CD14-positive monocyte (primary cell): Measurements from ENCODE around the gene SAG. TPM values are rescaled to one million over a fixed set of nuclear protein-coding genes. Genes with fewer than 3 reads are reported as not detected.

ENCODE experiments used
- DNase-seq, 3 donors: peaks; one replicate each; pipeline ENCODE4 v3.0.0-alpha.2; 2011 to 2022
- H2AFZ ChIP-seq: 2 replicates; pipeline ENCODE4 v1.6.0; 2012; ENCODE audit warnings: mild to moderate bottlenecking, low read depth, low read length, inconsistent platforms; ENCODE audit not compliant: insufficient read depth, poor library complexity, severe bottlenecking
- H3K27ac ChIP-seq, 2 donors: 1 replicate in 1 of 2; 2 replicates in 1 of 2; pipeline ENCODE4 v1.5.1; 2012 to 2013; ENCODE audit warnings: low read length in 2 of 2, control low read depth in 1 of 2, inconsistent platforms in 1 of 2, low read depth in 1 of 2, mild to moderate bottlenecking in 1 of 2
- H3K27me3 ChIP-seq, 2 donors: one replicate each; pipeline versions ENCODE4 v1.6.0 to v1.6.1; 2011 to 2013; ENCODE audit warnings: low read length in 2 of 2; ENCODE audit not compliant: control insufficient read depth in 2 of 2, insufficient read depth in 2 of 2
- H3K36me3 ChIP-seq, 2 donors: replicated peaks in 1 of 2; 1 replicate in 1 of 2; 2 replicates in 1 of 2; pipeline versions ENCODE4 v1.5.1 to v1.6.1; 2012 to 2013; ENCODE audit warnings: low read length in 2 of 2, control low read depth in 1 of 2, inconsistent platforms in 1 of 2, mild to moderate bottlenecking in 1 of 2; ENCODE audit not compliant: insufficient read depth in 2 of 2, control insufficient read depth in 1 of 2
- H3K4me1 ChIP-seq, 2 donors: 1 replicate in 1 of 2; 2 replicates in 1 of 2; pipeline versions ENCODE4 v1.5.1 to v1.6.1; 2012 to 2013; ENCODE audit warnings: low read length in 2 of 2, control low read depth in 1 of 2, inconsistent platforms in 1 of 2, mild to moderate bottlenecking in 1 of 2, moderate library complexity in 1 of 2; ENCODE audit not compliant: insufficient read depth in 2 of 2, control insufficient read depth in 1 of 2
- H3K4me2 ChIP-seq: replicated peaks from 2 replicates; pipeline ENCODE3; 2012; ENCODE audit warnings: low read length, moderate library complexity, mild to moderate bottlenecking; ENCODE audit not compliant: poor library complexity, severe bottlenecking; ENCODE audit errors: extremely low read depth
- H3K4me3 ChIP-seq, 3 experiments: fragments of 200-600 bp in 1 of 3; sonication (generic) in 1 of 3; replicated peaks in 1 of 3; 1 replicate in 2 of 3; 2 replicates in 1 of 3; pipeline ENCODE4 v1.5.1; 2011 to 2013; ENCODE audit warnings: low read length in 3 of 3, mild to moderate bottlenecking in 3 of 3, control low read depth in 2 of 3, low read depth in 2 of 3, inconsistent platforms in 1 of 3, moderate library complexity in 1 of 3
- H3K79me2 ChIP-seq: 2 replicates; pipeline ENCODE4 v1.6.0; 2012; ENCODE audit warnings: mild to moderate bottlenecking, control low read depth, inconsistent platforms, low read length, moderate library complexity; ENCODE audit not compliant: insufficient read depth
- H3K9ac ChIP-seq: 2 replicates; pipeline ENCODE4 v1.6.0; 2017; ENCODE audit warnings: low read length, mild to moderate bottlenecking; ENCODE audit not compliant: insufficient read depth, poor library complexity, severe bottlenecking
- H3K9me3 ChIP-seq, 2 donors: replicated peaks in 1 of 2; 1 replicate in 1 of 2; 2 replicates in 1 of 2; pipeline versions ENCODE4 v1.5.1 to v1.6.1; 2012 to 2013; ENCODE audit warnings: low read length in 2 of 2, control low read depth in 1 of 2; ENCODE audit not compliant: control insufficient read depth in 1 of 2, insufficient read depth in 1 of 2
- H4K20me1 ChIP-seq: 2 replicates; pipeline ENCODE4 v1.6.0; 2012; ENCODE audit warnings: mild to moderate bottlenecking, low read length, control low read depth, moderate library complexity; ENCODE audit not compliant: insufficient read depth
- H3K27ac Mint-ChIP-seq, 7 donors: one replicate each; pipeline ENCODE4 v1.8.0; 2020; ENCODE audit warnings: mild to moderate bottlenecking in 7 of 7, mixed read lengths in 7 of 7, moderate library complexity in 6 of 7, inconsistent platforms in 2 of 7
- H3K27me3 Mint-ChIP-seq, 3 donors: one replicate each; pipeline ENCODE4 v1.8.0; 2021 to 2022; ENCODE audit warnings: low read depth in 3 of 3, mild to moderate bottlenecking in 3 of 3, mixed read lengths in 3 of 3, moderate library complexity in 3 of 3, inconsistent platforms in 1 of 3
- H3K36me3 Mint-ChIP-seq, 2 donors: one replicate each; pipeline ENCODE4 v1.8.0; 2020; ENCODE audit warnings: mixed read lengths in 2 of 2, inconsistent platforms in 1 of 2, mild to moderate bottlenecking in 1 of 2
- H3K4me1 Mint-ChIP-seq: one replicate; pipeline ENCODE4 v1.8.0; 2020; ENCODE audit warnings: mild to moderate bottlenecking, mixed read lengths
- H3K4me3 Mint-ChIP-seq, 2 donors: one replicate each; pipeline ENCODE4 v1.8.0; 2020; ENCODE audit warnings: mild to moderate bottlenecking in 2 of 2, mixed read lengths in 2 of 2, moderate library complexity in 1 of 2
- H3K9me3 Mint-ChIP-seq, 7 donors: one replicate each; pipeline ENCODE4 v1.8.0; 2020 to 2022; ENCODE audit warnings: mixed read lengths in 7 of 7, mild to moderate bottlenecking in 6 of 7, moderate library complexity in 6 of 7, inconsistent platforms in 2 of 7
- CTCF ChIP-seq: fragments of 200-600 bp; IDR thresholded peaks from one replicate; pipeline ENCODE4 v1.8.0; 2022; ENCODE audit warnings: antibody characterized with exemption, mild to moderate bottlenecking
- WGBS: methylation state at CpG from one replicate; pipeline ENCODE4 v1.1.5; 2013; ENCODE audit warnings: missing lambda C conversion rate; ENCODE audit not compliant: insufficient coverage; 5-methylcytosine and 5-hydroxymethylcytosine counted together
- intact Hi-C, 2 donors: fragments of 100-400 bp; cut with micrococcal nuclease; formaldehyde crosslinking; loops; one replicate each; pipeline versions ENCODE4 v1.15.0 to v1.15.1; 2023
- polyA plus RNA-seq, 3 donors: library from polyadenylated mRNA; depleted of rRNA in 1 of 3; unstranded in 2 of 3; stranded (reverse) in 1 of 3; fragments of 300-500 nt in 2 of 3; fragments of >200 nt in 1 of 3; fragmentation: Illumina TruSeq in 2 of 3; gene quantifications; 1 replicate in 2 of 3; 2 replicates in 1 of 3; pipeline ENCODE4 v1.2.3, GENCODE V29; 2012 to 2021

The SAG gene
- polyA plus RNA-seq, 3 donors: 0.04 to 0.87 TPM; not detected in 1

- Histone ChIP-seq H2AFZ (peak overlapping the region; percentile 17), H3K27me3 (no peaks in the 10 kb centered on the region), H3K27ac (peak overlapping the region; percentile 23 to 60), H3K9me3 (no peaks in the 10 kb centered on the region), H4K20me1 (no peaks in the 10 kb centered on the region), H3K79me2 (no peaks in the 10 kb centered on the region), H3K4me2 (peak overlapping the region; percentile 61), H3K36me3 (no peaks in the 10 kb centered on the region), H3K4me3 (peak overlapping the region in 1 of 3 experiments; percentile 41), H3K4me1 (peaks cover 38 to 42% of the 10 kb centered on the region in 2 donors), H3K9ac (no peak overlapping the region)
- H3K36me3 Mint-ChIP-seq: peaks cover 3 to 5% of the 10 kb centered on the region in 2 donors
- TF ChIP-seq CTCF: no peak
- H3K27ac Mint-ChIP-seq: peak overlapping the region in 5 of 7 donors; percentile 80 to 91 (median 84)
- intact Hi-C loops: no loop called here
- peaks cover 0 to 5% (median 0%) of the 10 kb centered on the region in 7 donors for H3K9me3 Mint-ChIP-seq
- H3K4me1 Mint-ChIP-seq: peaks cover 49% of the 10 kb centered on the region
- H3K27me3 Mint-ChIP-seq: peaks cover 0 to 2% (median 2%) of the 10 kb centered on the region in 3 donors
- no peak for DNase-seq
- H3K4me3 Mint-ChIP-seq: peak overlapping the region in 1 of 2 donors; percentile 65
- 83% methylated on average over 2 of the region's 3 CpGs for WGBS
Measured at GRCh38 chr2:233338812-233339368, 31.3 kb downstream of the SAG start.

- Histone ChIP-seq H3K36me3 (no peaks in the 10 kb centered on the region), H4K20me1 (no peaks in the 10 kb centered on the region), H3K27me3 (no peaks in the 10 kb centered on the region), H3K4me2 (peak overlapping the region; percentile 61), H2AFZ (no peak overlapping the region), H3K9ac (no peak overlapping the region), H3K9me3 (no peaks in the 10 kb centered on the region), H3K4me1 (peaks cover 33 to 37% of the 10 kb centered on the region in 2 donors), H3K79me2 (no peaks in the 10 kb centered on the region), H3K27ac (peak overlapping the region; percentile 23 to 60), H3K4me3 (peak overlapping the region in 1 of 3 experiments; percentile 41)
- peaks cover 0 to 2% (median 2%) of the 10 kb centered on the region in 3 donors for H3K27me3 Mint-ChIP-seq
- peak overlapping the region in 6 of 7 donors; percentile 80 to 91 (median 84) for H3K27ac Mint-ChIP-seq
- no CpG with 5 or more reads among the region's 3 CpGs for WGBS
- H3K4me3 Mint-ChIP-seq: peak overlapping the region in 1 of 2 donors; percentile 65
- DNase-seq: peak; percentile 34 to 73 (median 47)
- intact Hi-C loops: no loop called here
- no peak for TF ChIP-seq CTCF
- H3K9me3 Mint-ChIP-seq: peaks cover 0 to 5% (median 0%) of the 10 kb centered on the region in 7 donors
- no peaks in the 10 kb centered on the region for H3K36me3 Mint-ChIP-seq
- peaks cover 44% of the 10 kb centered on the region for H3K4me1 Mint-ChIP-seq
Measured at GRCh38 chr2:233339427-233339826, 31.8 kb downstream of the SAG start.
